Spinal cord (tissue), 10 donors: ENCODE data around the gene ZBTB33. TPM values are rescaled to one million over a fixed set of nuclear protein-coding genes. Genes with fewer than 3 reads are reported as not detected.

Source experiments
- DNase-seq, 6 donors: peaks; one replicate each; pipeline versions ENCODE4 v3.0.0 to v3.0.0-alpha.2; 2013 to 2015; ENCODE audit warnings: low spot score in 6 of 6, low read depth in 4 of 6
- H3K27ac ChIP-seq: one replicate; pipeline ENCODE4 v1.5.1; 2013; ENCODE audit warnings: low read depth, low read length, control low read depth
- H3K27me3 ChIP-seq: one replicate; pipeline ENCODE4 v1.6.1; 2013; ENCODE audit warnings: low read length; ENCODE audit not compliant: control insufficient read depth, insufficient read depth
- H3K36me3 ChIP-seq: one replicate; pipeline ENCODE4 v1.6.1; 2013; ENCODE audit warnings: low read length; ENCODE audit not compliant: control insufficient read depth, insufficient read depth
- H3K4me1 ChIP-seq: one replicate; pipeline ENCODE4 v1.6.1; 2013; ENCODE audit warnings: low read length; ENCODE audit not compliant: control insufficient read depth, insufficient read depth
- H3K4me3 ChIP-seq: one replicate; pipeline ENCODE4 v1.5.1; 2013; ENCODE audit warnings: low read depth, low read length, control low read depth
- H3K9me3 ChIP-seq: one replicate; pipeline ENCODE4 v1.6.1; 2013; ENCODE audit warnings: low read length; ENCODE audit not compliant: control insufficient read depth, insufficient read depth
- WGBS: methylation state at CpG from one replicate; pipeline ENCODE4 v1.1.5; 2013; ENCODE audit warnings: missing lambda C conversion rate; ENCODE audit not compliant: insufficient coverage; 5-methylcytosine and 5-hydroxymethylcytosine counted together
- polyA plus RNA-seq, 2 donors: library from polyadenylated mRNA; unstranded; fragments of 120-200 nt; gene quantifications; one replicate each; pipeline ENCODE4 v1.2.1, GENCODE V29; 2013; ENCODE audit not compliant: insufficient read length in 2 of 2
- total RNA-seq, 2 donors: library from RNA; depleted of rRNA in 1 of 2; stranded (reverse); fragments of 120-200 nt in 1 of 2; fragments of >200 nt in 1 of 2; gene quantifications; one replicate each; pipeline versions ENCODE4 v1.2.3 to v1.2.4, GENCODE V29; 2013 to 2014
- donor health status: healthy.

ZBTB33 gene
- total and polyA plus RNA-seq, 4 donors: 19.6 to 38.7 (median 28.7) TPM

GRCh38 chrX:120260369-120260768, 9.8 kb downstream of the ZBTB33 start:
- WGBS: 28% methylated on average over 2 of the region's 3 CpGs
- DNase-seq: no peak
- H3K4me3 ChIP-seq: no peak overlapping the region
- no peaks in the 10 kb centered on the region for H3K9me3 ChIP-seq
- H3K27ac ChIP-seq: no peak overlapping the region
- H3K27me3 ChIP-seq: no peaks in the 10 kb centered on the region
- H3K36me3 ChIP-seq: no peaks in the 10 kb centered on the region
- H3K4me1 ChIP-seq: peaks cover 8% of the 10 kb centered on the region

GRCh38 chrX:120262859-120263708, 12.5 kb downstream of the ZBTB33 start:
- Histone ChIP-seq H3K9me3 (no peaks in the 10 kb centered on the region), H3K27ac (peak overlapping the region; percentile 49), H3K27me3 (no peaks in the 10 kb centered on the region), H3K4me3 (no peak overlapping the region), H3K4me1 (peaks cover 8% of the 10 kb centered on the region), H3K36me3 (no peaks in the 10 kb centered on the region)
- peak in 4 of 6 donors; percentile 28 to 85 (median 66) for DNase-seq
- WGBS: 38% methylated on average over 7 of the region's 8 CpGs

GRCh38 chrX:120264341-120264740, 13.7 kb downstream of the ZBTB33 start:
- Histone ChIP-seq H3K4me3 (no peak overlapping the region), H3K27ac (no peak overlapping the region), H3K27me3 (no peaks in the 10 kb centered on the region), H3K4me1 (peaks cover 8% of the 10 kb centered on the region), H3K9me3 (no peaks in the 10 kb centered on the region), H3K36me3 (no peaks in the 10 kb centered on the region)
- DNase-seq: no peak

GRCh38 chrX:120269373-120270035, 18.9 kb downstream of the ZBTB33 start:
- Histone ChIP-seq H3K27me3 (no peaks in the 10 kb centered on the region), H3K36me3 (peaks cover 3% of the 10 kb centered on the region), H3K9me3 (no peaks in the 10 kb centered on the region), H3K4me1 (peaks cover 3% of the 10 kb centered on the region), H3K4me3 (no peak overlapping the region), H3K27ac (no peak overlapping the region)
- DNase-seq: peak in 1 of 6 donors; percentile 51
- WGBS: no CpG with 5 or more reads among the region's 1 CpG

GRCh38 chrX:120270567-120270966, 20.0 kb downstream of the ZBTB33 start:
- H3K9me3 ChIP-seq: no peaks in the 10 kb centered on the region
- 39% methylated on average over 4 of the region's 4 CpGs for WGBS
- peaks cover 3% of the 10 kb centered on the region for H3K36me3 ChIP-seq
- H3K27ac ChIP-seq: no peak overlapping the region
- no peak overlapping the region for H3K4me3 ChIP-seq
- no peaks in the 10 kb centered on the region for H3K27me3 ChIP-seq
- peaks cover 3% of the 10 kb centered on the region for H3K4me1 ChIP-seq
- DNase-seq: no peak

GRCh38 chrX:120271218-120271617, 20.6 kb downstream of the ZBTB33 start:
- Histone ChIP-seq H3K4me3 (no peak overlapping the region), H3K4me1 (peaks cover 3% of the 10 kb centered on the region), H3K27ac (no peak overlapping the region), H3K27me3 (no peaks in the 10 kb centered on the region), H3K9me3 (no peaks in the 10 kb centered on the region), H3K36me3 (peaks cover 3% of the 10 kb centered on the region)
- no CpG with 5 or more reads among the region's 2 CpGs for WGBS
- no peak for DNase-seq

GRCh38 chrX:120274145-120274544, 23.5 kb downstream of the ZBTB33 start:
- no peaks in the 10 kb centered on the region for H3K9me3 ChIP-seq
- no peak overlapping the region for H3K27ac ChIP-seq
- no CpG with 5 or more reads among the region's 2 CpGs for WGBS
- peaks cover 6% of the 10 kb centered on the region for H3K27me3 ChIP-seq
- no peak overlapping the region for H3K4me3 ChIP-seq
- DNase-seq: no peak
- peaks cover 3% of the 10 kb centered on the region for H3K4me1 ChIP-seq
- peaks cover 3% of the 10 kb centered on the region for H3K36me3 ChIP-seq

- Histone ChIP-seq H3K27ac (no peak overlapping the region), H3K27me3 (peaks cover 6% of the 10 kb centered on the region), H3K4me3 (no peak overlapping the region), H3K4me1 (peaks cover 3% of the 10 kb centered on the region), H3K36me3 (peaks cover 3% of the 10 kb centered on the region), H3K9me3 (no peaks in the 10 kb centered on the region)
- 34% methylated on average over 2 of the region's 2 CpGs for WGBS
- DNase-seq: no peak
These were observed 24.3 kb downstream of the ZBTB33 start for GRCh38 chrX:120274958-120275357.

- Histone ChIP-seq H3K4me1 (no peaks in the 10 kb centered on the region), H3K27ac (no peak overlapping the region), H3K27me3 (peaks cover 6% of the 10 kb centered on the region), H3K4me3 (no peak overlapping the region), H3K9me3 (no peaks in the 10 kb centered on the region), H3K36me3 (no peaks in the 10 kb centered on the region)
- 54% methylated on average over 3 of the region's 10 CpGs for WGBS
- DNase-seq: no peak
These were observed 30.5 kb downstream of the ZBTB33 start for GRCh38 chrX:120281021-120281624.
